ENCODE results near the gene TM4SF4.
A peak's percentile ranks its signal among the peaks of the same experiment; 100 is the strongest.

Gene TM4SF4

DNA sequence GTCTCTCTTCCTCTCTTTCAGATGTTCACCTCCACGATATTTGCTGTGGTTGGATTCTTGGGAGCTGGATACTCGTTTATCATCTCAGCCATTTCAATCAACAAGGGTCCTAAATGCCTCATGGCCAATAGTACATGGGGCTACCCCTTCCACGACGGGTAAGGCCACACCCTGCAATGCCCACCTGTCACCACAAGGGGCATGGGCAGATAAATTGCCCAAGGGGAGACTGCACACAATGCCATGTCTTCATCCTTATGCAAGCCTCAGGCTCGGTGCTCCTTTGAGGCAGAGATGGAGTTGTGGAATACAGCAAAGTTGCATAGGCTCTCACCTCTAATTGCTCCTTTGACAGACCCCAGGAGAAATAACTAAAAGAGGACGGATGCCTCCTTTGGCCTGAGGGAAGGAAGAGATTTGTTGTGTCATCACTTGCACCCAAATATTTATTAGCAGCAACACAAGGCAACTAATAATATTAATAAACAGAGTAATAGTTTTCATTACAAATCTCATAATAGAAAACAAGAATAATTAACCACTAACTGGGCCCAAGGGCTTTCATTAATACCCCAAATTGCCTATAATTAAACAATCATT, 13.2 kb downstream of the TM4SF4 start:
- FAIRE-seq: no peak

DNA sequence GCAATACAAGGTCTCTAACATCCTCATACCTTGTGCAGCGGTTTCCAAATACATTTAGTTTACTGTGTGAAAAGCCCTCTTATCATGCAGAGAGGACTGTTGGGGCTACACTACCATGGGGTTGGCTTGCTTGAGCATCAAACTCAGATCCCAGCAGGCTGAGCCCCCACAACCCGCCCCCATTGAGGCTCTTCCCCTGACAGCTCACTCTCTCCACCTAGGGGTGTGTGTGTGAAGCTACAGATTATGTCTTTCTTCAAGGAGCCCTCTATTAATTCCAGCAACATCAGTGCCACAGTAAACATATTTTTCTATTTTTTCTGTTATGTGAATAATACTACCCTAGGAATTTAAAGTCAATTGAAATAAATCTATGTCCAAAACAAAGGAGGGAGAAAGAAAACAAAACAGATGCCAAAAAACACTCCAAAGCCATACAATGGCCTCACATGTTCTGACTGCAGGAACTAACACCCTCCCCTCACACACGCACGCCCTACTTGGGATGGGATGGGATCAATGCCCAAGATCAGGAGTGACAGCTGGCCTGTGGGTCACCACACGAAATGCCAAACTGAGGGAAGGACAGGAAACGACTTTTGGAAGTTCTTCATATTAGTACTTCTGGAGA, 14.7 kb downstream of the TM4SF4 start:
- FAIRE-seq: no peak

DNA sequence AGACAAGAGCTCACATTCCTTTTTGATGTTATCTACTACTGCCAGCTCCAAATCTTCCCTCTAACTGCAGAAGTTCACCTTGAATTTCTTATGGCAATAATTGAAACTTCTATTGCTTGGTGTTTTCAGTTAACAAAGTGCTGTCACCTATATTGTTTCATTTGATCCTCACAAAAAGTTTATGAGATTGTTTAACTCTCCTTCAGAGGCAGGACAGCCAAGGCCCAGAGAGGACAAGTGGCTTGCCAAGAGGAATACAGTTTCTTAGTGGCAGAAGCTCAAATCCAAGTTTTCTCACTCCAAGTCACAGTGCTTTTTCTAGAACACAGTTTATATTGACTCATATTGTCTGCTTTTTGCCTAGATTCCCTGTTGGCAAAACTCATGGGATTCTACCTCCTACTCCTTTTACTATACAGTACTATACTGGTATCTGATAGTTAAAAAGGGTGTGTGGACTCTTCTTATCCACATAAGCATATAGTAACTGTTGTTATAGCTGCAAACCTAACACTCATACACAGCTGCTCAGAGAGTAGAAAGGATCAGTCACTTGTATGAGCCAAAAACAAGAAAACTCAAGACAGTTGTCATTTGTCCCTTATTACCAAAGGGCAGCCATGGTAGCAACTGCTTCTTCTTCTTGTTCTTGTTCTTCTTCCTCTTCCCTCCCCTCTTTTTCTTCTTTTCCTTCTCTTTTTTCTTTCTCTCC, 15.9 kb downstream of the TM4SF4 start:
- FAIRE-seq: no peak

DNA sequence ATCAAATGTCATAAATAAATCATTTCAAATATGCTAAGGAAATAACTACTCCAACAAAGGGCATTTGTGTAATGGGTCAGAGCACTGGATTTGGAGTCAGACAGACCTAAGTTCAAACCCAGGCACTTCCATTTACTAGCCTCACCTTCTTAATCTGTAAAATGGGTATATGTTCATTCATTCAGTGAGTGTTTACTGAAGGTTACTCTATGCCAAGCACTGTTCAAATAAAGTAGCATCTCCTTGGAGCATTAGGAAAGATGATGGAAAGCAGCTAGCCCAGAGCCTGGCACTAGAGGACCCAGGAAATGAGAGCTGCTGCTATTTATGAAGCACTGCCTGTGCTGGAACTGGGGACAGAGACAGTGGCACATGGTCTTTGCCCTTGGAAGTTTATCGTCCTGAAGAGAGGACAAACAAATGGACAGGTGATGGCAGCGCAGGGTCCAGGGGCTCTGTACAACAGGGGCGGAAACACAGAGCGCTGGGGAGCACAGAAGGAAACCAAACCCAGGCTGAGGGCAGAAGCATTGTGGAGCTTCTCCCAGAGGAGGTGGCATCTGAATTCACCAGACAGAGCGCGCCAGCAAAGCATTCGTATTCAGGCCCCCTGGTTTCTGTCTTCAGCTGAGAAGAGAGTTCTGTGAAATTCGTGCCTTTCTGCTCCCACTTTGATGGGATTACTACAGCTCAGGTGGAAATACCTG, 19.0 kb downstream of the TM4SF4 start:
- no peak for FAIRE-seq

DNA sequence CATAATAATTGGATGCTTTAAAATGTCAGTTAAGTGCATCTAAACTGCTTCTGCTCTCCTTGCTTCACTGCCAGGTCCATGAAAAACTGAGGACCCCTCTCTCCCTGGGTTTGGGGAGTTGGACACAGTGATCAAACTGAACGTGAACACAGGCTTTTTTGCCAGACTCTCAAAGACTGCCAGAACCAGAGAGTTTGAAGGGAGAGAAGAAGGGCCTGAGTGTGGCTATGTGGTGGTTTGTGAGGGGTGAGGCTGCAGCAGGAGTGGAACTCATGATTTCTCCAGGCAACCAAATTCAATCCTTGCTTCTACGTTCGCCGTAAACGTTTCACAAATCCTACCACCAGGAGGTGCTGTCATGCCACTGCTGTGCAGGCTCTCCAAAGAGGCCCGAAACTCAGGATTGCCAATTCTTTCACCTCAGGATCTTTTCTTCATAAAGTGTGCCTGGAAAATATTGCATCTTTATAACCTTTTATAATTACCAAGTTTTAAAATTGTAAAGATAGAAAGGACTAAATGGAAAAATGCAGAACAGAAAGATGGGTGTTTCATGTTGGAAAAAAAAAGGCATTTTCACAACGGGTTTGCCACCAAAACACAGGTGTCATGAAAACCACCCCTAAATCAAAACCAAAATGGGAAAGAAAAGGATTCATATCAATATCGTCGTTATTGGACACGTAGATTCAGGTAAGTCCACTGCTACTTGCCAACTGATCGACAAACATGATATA, 19.7 kb downstream of the TM4SF4 start:
- no peak for FAIRE-seq

DNA sequence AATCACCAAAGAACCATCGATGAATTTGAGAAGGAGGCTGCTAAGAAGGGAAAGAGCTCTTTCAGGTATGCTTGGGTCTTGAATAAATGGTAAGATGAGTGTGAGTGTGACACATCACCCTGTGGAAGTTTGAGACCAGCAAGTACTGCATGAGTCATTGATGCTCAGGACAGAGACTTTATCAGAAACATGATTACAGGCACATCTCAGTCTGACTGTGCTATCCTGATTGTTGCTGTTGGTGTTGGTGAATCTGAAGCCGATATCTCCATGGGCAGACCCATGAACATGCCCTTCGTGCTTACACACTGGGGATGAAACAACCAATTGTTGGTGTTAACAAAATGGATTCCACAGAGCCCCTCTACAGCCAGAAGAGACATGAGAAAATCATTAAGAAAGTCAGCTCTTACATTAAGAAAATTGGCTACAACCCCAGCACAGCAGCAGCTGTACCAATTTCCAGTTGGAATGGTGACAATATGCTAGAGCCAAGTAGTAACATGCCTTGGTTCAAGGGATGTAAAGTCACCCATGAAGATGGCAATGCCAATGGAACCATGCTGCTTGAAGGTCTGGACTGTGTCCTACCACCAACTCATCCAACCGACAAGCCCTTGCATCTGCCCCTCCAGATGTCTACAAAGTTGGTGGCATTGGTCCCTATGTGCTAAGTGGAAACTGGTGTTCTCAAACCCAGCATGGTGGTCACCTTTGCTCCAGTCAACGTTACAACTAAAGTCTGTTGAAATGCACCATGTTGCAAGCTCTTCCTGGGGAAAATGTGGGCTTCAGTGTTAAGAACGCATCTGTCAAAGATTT, 20.5 kb downstream of the TM4SF4 start:
- no peak for FAIRE-seq

DNA sequence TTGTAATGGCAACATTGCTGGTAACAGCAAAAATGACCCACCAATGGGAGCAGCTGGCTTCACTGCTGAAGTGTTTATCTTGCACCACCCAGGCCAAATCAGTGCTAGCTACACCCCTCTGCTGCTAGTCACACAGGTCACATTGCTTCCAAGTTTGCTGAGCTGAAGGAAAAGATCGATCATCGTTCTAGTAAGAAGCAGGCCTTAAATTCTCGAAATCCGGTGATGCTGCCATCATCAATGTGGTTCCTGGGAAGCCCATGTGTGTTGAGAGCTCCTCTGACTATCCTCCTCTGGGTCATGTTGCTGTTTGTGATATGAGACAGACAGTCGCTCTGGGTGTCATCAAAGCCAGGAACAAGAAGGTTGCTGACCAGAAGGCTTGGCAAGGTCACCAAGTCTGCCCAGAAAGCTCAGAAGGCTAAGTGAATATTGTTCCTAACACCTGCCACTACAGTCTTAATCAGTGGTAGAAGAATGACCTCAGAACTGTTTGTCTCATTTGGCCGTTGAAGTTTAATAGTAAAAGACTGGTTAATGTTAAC, 21.2 kb downstream of the TM4SF4 start:
- no peak for FAIRE-seq

DNA sequence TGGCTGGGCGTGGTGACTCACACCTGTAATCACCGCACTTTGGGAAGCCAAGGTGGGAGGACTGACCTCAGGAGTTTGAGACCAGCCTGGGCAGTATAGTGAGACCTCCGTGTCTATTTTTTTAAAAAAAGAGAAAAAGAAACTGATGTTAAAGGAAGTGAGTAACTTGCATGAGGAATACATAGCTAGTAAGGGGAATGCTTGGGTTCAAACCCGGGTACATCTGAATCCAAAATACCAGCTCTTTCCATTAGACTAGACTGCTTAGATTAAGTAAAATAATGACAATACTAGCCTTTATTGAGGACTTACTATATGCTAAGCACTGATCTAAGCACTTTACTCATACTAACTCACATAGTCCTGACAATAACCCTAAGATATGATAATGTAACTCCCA, 22.4 kb downstream of the TM4SF4 start:
- FAIRE-seq: no peak

DNA sequence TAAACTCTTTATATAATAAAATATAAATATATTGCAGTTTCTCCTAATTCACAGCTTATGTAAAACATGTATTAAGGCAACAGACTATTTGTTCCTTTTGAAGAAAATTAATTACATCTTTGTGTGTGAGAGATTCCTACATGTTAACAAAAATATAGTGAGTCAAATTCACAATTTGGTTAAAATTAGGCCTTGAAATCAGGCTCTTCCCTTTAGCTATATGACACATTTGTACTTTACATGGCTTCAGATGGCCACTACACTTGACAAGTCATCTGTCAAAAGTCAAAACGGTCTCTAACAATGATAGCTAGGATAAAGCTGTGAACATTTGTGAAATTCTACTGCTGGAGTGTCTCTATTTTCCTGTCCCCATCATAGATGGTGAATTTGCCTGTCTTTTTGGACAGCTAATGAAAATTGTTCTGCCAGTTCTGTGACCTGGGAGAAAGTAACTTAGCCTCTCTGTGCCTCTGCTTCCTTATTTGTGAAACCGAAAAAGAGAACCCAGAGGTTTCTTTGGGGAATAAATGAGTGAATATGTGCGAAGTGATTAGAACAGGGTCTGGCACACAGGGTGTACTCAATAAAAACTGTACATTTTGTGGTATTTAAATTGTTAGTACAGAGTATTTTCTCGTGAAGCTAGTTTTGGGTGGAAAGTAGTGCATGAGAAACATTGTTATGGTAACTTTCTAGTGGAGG, 23.6 kb downstream of the TM4SF4 start:
- no peak for FAIRE-seq

DNA sequence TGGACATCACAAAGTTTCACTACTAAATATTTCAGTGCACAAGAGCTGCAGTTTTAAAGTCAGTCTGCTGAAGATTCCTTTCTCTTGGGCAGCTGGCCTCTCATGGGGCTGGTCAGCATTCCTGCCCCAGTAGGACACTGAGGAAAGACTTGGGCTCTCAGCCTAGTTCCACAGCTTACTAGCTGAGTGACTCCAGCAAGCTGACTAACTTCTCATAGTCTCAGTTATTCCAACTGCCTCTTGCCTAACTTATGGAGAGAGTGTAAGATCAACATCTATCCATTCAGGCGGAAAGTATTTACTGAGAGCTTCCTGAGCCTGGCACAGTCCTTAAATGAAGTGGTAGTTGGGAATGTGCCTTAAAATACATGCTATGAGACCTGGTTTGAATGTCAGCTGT, 27.0 kb downstream of the TM4SF4 start:
- FAIRE-seq: no peak

DNA sequence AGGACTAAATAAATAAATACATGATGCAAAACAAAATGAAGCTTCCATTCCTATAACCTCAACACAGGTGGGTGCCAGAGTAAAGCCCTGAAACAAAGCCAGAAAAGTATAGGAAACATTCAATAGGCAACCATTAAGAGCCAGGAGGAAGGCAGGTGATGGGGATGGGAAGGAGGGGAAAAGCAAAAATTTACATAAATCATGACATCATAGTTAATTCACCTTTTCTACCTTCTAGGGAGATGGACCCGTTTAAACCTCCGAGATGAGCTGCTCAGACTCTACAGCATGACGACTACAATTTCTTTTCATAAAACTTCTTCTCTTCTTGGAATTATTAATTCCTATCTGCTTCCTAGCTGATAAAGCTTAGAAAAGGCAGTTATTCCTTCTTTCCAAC, 27.9 kb downstream of the TM4SF4 start:
- FAIRE-seq: no peak

DNA sequence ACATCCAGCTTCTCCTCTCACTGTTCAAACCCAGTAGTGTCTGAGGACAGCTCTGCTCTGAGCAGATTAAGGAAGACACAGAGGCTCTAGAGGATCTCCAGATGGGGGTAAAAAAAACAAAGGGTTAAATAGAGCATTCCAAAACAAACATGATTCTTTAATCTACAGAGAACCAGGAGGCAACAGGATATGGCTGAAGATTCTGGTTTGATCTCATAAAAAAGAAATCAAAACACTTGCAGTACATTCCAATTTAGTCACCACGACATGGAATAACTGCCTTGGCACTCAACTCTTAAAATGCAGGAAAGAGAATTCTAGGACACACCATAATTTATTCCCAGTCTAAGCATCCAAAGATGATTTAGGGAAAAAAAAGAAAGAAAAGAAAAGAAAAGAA, 32.0 kb downstream of the TM4SF4 start:
- FAIRE-seq: no peak

DNA sequence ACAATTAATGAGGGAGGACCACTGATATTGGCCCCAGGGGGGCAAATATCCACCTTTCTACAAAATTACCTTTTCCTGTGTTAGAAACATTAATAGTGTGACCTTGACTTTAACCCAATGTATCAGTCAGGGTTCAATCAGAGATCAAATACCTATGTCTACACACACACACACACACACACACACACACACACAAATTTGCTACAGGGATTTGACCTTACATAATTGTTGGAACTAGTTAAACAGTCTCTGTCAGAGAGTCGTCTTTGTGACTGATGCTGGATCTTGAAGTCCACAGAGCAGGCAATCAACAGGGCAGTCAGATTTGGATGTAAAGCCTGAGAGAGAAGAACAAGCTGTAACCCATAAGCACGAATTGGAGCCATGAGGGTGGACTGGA, 32.5 kb downstream of the TM4SF4 start:
- FAIRE-seq: no peak

DNA sequence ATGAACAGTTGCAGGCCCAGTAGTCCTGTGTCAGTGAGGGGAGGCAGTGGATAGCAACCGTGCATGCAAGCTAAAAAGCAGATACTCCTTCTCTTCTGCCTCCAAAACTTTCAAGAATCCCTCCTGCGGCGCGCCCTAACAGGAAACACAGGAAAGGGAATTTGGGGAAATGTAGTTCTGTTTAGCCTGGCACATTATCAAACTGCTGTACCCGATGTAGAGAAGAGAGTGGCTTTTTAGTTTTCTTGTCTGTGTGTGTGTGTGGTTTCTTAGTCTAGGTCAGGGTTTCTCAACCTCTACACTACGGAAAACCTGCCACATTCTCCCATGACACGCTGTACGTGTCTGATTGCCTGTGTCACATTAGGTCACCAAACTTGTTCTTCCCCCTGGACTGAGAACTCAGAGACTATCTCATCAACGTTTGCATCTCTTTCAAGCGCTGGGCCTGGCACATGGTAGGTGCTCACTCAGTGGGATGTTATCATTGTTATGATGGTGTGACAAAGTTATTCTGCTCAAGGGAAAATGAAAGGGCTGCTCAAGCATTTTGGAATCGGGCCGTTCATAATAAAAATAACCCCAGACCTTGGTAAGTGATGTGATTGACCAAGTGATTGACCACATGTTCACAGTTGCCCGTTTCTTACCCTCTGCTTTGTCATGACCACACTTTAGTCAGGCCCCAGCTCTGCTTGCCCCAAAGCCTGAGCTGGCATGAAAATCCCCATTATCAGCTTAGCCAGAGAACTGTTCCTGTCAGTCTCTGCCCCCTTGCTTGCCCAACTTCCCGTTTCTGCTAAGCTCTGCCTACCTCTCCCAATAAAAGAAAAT, 33.2 kb downstream of the TM4SF4 start:
- no peak for FAIRE-seq

DNA sequence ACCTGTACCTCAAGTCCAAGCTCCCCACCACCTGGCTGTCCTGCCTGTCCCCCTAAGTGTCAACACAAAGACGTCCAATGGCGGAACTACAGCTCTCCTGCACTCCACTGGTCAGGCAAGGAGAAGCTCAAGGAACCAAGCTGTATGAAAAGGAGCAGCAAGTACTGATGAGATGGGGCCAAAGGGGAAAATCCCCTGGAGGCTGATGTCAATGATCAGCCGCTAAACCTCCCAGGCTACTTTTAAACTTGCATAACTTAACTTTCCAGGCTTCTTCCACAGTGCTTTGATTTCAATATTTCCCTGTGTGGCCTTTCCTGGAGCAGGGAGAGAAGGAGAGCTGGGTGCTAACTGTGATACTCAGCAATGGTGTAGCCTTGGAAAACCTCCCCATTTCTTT, 35.0 kb downstream of the TM4SF4 start:
- no peak for FAIRE-seq

DNA sequence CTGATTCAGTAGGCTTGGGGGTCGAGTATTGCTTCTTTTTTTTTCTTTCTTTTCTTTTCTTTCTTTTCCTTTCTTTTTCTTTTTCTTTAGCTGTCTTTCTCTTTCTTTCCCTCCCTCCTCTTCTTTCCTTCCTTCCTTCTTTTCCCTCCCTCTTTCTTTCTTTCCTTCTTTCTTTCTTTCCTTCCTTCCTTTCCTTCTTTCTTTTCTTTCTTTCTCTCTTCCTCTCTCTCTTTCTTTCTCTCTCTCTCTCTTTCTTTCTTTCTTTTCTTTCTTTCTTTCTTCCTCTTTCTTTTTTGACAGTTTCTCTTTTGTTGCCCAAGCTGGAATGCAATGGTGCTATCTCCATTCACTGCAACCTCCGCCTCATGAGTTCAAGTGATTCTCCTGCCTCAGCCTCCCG, 36.0 kb downstream of the TM4SF4 start:
- no peak for FAIRE-seq

DNA sequence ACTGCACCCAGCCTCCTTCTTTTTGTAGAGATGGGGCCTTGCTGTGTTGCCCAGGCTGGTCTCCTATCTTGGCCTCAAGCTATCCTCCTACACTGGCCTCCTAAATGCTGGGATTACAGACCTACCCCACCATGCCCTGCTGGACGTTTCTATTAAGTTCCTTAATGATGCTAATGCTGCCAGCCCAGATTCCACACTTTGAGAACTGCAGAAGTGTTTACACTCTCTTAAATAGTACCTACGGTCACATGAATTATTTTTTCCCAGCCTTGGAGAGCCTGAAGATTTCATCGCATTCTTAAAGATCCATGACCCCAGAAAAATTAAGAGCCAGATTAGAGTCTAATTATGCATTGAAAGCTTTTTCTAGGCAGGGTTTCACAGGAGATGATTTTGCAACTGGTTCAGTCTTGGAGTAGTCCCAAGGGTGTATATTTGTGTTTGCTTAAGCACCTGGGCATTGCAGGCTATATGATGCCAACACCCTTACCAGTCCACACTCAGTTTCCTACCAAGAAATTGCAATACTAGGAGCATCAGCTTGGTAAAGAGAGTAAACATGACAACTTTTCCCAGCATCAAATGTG, 36.6 kb downstream of the TM4SF4 start:
- FAIRE-seq: no peak

DNA sequence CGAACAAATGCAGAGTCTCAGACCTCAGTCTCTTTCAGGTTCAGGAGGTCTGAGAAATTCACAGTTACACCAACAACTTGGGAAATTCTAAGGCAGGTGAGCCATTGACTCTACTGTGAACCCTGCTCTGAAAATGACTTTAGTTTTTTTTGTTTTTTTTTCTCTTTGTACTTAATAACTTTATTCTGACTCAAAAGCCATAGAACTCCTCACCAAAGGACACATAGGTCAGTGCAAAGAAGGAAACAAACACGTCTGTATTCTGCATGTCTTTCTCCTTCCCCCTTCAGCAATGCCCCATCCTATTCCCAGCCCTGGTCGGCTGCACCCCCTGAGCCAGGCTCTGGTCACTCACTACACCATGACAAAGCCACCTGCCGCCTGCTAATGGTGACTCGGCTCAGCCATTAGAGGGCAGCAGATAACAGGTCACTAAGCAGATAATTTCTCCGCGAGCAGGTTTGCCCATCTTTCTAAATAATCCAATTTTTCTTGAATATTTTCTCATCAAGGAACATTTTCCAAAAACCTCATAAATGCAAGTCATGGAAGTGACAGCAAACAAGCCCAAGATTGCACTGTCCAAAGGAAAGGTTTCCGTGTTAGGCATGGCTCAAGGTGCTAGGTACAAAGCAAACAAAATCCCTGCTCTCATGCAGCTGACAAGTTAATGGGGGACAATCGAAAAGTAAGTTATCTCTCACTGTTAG, 37.7 kb downstream of the TM4SF4 start:
- FAIRE-seq: peak; percentile 21

DNA sequence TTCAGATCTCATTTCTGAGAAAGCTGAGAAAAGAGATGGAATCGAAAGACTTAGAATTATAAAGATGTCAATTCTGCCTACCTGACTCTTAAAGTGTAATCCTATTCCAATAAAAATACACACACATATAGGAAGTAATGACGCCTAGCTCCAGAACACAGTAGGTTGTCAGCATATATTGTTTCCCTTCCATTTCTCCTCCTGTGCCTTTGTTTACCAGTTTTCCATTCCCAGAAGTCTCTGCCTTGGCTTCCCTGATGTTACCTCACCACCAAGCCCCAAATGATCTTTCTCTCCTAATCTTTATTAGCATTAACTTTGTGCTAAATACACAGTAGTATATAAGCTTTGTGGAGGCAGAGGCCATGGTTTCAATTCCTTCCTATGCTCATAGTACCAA, 40.0 kb downstream of the TM4SF4 start:
- no peak for FAIRE-seq

All from islet of Langerhans (tissue), 1 donor.